Glomerular visceral epithelial cell (primary cell): ENCODE results near the gene SLC6A12.
"Not testable (repeated sequence)": the region's sequence is repeated elsewhere in the genome, so short reads cannot be mapped to it uniquely, and the experiment has no call there.

Experiments used
- DNase-seq: peaks from one replicate; pipeline ENCODE4 v3.0.0-alpha.2; 2016; ENCODE audit errors: extremely low spot score

SLC6A12 gene

DNA sequence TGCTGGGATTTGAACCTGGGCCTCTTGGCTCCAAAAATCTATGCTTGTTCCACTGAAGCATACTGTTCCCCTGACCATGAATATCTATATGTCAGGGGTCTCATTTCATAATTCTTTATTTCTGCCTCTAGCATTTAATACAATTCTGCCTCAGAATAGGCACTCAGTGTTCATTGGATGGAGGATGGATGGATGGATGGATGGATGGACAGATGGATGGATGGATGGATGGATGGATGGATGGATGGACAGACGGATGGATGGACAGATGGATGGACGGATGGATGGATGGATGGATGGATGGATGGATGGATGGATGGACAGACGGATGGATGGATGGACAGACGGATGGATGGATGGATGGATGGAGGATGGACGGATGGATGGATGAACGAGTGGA lies 3.1 kb upstream of the SLC6A12 start:
- not testable (repeated sequence) for DNase-seq

DNA sequence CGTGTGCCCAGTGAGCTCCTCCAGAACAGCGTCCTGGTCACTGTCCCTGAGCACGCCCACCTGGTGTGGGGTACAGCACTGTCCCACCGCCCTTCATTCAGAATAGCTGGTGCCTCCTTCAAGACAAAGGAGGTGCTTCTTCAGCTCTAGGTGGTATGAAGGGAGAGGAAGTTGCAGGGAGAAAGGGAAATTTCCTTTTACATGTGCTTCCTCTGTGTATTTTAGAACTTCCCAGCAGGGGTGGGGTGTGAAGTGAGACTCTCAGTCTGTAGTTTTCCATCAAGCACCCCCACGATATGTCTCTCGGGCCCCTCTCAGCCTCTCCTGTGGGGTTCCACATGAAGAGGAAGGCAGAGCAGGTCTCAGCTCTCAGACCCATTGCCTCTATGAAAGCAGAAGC lies 1.2 kb upstream of the SLC6A12 start:
- no peak for DNase-seq

DNA sequence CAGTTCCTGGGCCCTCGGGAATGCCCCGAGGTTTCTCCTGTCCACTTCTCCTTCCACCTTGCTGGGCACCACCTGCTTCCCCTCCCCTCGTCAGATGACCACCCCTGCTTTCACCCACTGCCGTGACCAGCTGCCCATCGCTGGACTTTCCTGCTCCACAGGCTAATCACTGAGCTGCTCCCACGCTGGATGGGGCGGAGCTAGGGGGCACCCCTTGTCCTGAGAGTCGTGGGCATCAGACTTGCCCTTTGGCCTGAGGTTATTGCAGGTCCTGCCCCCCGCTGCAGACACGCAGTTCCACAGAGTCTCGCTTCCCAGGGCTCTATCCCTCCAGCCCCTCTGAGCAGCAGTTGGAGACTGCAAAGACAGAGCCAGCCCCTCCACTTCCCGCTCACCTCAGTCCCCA lies 427 bp downstream of the SLC6A12 start:
- no peak for DNase-seq

GRCh38 chr12:212715-213526 lies 1.0 kb downstream of the SLC6A12 start:
- no peak for DNase-seq

GRCh38 chr12:212415-212714 lies 1.6 kb downstream of the SLC6A12 start:
- no peak for DNase-seq

- no peak for DNase-seq
Measured at GRCh38 chr12:211639-212414, 2.1 kb downstream of the SLC6A12 start.

DNA sequence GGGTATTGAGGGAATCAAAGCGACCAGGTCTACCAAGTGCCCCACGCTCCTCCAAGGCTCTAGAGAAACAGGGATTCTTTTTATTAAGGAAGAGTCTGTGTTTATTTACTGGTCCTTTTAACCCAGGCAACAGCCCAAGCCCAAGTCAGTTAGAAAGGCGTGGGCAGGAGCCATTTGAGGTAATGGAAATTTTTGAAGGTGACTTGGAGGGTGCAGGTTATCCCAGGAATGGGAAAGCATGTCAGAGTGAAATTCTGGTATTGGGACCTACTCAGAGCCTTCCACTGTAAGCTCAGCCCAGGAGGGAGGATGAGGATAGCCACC lies 2.9 kb downstream of the SLC6A12 start:
- no peak for DNase-seq

- DNase-seq: no peak
Measured at GRCh38 chr12:210277-211141, 3.4 kb downstream of the SLC6A12 start.

DNA sequence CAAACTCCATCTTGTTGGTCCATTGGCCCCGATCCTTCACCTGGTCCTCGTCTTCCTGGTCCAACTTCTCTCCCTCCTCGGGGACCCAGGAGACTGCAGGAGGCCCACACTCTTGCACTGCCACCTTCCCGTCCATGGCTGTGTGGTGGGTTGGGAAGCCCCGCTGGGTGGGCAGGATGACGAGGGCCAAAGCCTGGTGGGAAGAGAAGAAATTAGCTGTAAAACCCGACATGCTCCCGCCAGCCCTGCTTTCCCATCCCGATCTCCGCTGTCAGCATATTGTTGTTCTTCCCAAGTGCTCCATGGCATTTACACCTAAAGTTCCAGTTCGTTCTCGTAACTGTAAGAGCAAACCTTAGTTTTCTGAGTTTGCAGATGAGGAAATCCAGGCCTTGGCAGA lies 4.1 kb downstream of the SLC6A12 start:
- DNase-seq: no peak

GRCh38 chr12:209246-209645 lies 4.7 kb downstream of the SLC6A12 start:
- DNase-seq: no peak

DNA sequence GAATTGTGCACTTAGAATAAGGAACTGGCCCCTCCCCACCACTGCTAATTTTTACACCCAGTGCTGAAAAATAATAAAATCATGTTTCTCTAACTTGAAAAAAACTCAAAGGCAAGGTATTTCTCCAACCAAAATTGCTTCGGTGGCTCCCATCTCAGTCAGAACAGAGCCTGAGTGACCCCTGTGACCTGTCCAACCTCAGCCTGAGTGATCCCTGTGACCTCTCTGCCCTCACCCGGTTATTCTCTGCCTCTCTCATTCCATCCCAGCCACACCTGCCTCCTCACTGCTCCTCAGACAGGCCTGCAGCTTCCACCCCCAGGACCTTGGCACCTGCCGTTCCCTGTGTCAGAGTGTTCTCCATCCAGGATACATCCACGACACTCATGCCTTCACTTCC lies 5.1 kb downstream of the SLC6A12 start:
- no peak for DNase-seq

DNA sequence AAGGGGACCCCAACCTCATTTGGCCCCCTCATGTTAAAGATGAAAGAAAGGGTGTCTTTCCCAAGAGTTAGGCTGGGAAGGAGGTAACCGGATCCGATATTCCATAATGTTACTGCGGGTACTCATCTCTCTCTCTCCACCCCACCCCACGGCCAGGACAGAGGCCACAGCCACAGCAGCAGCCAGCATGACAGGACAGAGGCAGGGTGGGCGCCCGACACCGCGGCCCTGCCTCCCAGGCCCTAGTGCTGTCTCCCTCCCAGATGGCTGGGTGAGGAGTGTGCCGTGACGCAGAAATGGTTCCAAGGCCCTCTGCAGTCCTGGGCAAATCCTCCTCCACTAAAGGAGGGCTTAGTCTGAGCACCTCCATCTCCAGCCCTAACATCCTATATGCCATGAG lies 6.2 kb downstream of the SLC6A12 start:
- no peak for DNase-seq

DNA sequence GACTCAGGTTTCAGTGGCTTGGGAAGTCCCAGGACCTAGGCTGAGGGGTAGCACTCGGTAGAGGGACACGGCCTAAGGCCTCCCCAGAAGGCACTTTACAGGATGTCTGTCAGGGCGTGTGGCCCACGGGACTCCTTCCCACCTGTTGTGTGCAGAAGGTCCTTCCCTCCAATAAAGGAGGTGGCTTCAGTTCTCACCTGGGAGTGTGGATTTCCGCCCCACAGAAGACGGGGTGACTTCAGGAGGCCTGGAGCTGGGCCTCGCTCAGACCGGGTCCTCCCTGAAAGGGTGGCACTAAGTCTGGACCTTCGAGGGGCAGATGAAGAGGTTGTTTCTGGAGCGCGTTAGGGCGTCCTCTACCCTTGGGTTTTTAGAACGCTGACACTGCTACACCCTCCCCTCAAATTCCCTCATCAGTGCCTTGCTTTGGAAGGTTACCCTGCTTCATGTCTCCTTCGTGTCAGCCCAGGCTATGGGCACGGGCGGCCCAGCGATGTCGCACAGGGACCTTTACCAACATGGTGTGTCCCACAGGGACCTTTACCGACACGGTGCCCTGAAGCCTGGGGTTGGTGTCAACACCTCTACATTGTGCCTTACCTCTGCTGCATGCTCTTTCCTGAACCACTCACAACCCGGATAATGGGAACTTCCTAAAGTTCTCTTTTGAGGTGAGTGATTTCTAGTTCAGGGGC lies 7.1 kb downstream of the SLC6A12 start:
- no peak for DNase-seq

DNA sequence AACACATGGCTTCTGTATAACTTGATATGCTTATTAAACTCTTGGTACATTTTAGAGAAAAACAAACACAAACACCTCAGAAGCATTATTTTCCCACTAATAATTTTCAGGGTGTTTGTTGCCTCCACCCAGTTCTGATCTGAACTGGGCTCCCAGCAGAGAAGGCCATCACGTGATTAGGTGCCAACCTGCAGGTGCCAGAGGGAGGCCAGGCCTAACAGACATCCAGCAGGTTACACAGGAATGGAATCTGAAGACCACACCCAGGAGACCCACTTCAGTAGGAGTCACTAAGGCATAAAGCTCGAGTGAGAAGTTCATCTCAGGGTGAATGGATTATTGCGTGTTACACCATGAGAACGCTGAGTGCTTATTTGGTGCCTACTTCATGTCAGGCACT lies 8.9 kb downstream of the SLC6A12 start:
- DNase-seq: no peak

DNA sequence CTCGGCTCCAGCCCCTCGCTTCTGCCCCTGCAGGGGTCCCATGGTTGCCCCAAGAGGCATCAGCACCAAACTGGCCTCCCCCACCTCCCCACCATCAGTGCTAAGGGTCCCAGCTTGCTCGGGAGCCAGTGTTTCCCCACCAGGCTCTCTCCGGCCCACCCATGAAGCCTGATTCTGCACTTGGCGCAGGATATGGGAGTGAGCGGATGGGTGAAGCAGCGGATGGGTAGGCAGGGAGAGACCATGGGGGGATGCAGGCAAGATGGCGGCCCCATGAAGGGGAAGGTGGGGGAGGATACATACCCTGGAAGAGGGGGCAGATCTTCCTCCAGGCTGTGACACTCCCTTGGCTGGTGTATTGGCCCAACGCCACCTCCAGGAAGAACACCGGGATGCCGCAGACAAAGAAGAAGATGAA lies 9.7 kb downstream of the SLC6A12 start:
- DNase-seq: no peak

DNA sequence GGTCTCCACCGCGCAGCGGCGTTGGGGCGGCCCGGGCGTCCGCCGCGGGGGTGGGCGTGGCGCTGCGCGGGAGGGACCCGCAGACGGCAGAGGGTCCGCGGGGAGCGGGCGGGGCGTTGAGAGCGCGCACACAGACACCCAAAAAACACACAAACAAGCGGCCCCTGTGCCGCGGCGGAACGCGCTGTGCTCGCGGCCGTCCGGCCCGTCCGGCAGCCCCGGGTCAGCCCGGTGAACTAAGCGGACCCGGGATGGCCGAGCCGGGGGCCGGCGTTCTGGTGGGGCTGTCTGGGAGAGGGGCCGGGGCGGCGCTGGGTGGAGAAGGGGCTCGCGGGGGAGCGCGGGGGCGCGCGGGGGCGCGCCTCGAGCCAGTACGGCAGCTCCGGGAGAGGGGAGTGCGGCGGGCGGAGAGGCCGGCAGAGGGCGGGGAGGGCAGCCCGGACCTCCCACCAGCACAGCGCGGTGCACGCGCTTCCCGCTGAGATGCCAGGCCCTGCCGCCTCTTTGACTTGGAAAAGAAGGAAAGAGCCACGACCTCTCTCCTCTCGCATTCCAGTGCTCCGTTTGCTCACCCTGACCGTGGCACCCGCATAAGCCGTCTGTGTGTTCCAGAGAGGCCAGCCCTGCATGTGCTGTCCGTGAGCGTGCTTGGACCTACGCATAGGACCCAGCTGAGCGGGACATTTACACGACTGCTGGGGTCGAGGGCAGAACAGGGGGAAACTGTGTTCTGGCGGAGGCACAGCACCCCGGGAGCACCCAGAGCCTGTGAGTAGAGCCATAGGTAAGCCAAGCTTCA lies 10.3 kb downstream of the SLC6A12 start:
- no peak for DNase-seq

DNA sequence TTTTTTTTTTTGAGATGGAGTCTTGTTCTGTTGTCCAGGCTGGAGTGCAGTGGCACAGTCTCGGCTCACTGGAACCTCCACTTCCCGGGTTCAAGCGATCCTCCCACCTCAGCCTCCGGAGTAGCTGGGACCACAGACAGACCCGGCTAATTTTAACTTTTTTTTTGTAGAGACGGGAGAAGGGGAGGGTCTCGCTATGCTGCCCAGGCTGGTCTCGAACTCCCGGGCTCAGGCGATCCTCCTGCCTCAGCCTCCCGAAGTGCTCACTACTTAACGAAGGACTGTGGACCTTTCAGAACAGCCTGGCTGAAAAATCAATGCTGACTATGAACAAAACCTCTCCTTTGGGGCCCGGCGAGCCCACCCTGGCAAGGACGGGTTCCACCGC lies 10.9 kb downstream of the SLC6A12 start:
- DNase-seq: no peak

DNA sequence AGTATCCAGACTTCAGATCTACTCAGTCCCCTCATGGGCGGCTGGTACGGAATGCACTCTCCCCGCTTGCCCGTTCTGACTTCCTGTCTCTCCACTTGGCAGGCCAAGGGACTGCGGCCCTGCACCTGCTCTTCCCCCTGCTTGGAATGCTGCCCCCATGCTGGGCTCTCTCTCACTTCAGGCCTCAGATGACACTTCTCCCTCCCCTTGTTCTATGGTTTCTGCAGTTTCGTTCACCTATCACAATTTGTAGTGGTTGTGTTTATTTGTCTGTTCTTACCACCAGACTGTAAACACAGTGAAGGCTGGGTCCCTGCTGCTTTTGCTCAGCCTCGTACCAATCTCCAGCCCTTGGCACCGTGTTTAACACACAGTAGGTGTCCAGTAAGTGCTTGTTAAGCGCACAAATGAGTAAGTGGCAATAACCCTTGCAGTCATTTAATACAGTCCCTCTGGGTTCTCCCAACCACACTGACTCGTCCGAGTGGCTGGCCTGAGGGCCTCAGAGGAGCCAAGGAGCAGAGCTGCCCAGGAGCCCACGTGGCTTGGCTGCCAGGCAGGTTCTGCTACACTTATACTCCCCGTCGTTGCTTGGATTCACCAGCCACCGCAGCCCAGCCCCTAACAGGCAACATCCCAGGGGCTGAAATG lies 11.8 kb downstream of the SLC6A12 start:
- no peak for DNase-seq

DNA sequence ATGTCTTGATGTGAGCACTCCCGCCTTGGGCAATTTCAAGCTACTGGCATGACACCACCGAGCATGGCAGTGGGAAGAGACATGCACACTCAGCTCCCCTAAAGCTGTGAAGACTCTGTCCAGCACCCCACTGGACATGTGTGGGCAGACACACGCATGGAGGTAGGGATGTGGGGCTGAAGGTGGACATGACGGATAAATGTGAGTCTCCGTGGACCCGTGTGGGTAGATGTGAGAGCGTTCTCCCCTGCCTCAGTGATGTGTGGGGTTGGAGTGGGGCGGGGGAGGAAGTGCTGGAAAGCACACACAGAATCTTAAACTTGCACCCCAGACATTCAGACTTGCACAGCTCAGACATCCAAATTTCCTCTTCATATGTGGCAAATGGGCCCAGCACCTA lies 12.6 kb downstream of the SLC6A12 start:
- no peak for DNase-seq

DNA sequence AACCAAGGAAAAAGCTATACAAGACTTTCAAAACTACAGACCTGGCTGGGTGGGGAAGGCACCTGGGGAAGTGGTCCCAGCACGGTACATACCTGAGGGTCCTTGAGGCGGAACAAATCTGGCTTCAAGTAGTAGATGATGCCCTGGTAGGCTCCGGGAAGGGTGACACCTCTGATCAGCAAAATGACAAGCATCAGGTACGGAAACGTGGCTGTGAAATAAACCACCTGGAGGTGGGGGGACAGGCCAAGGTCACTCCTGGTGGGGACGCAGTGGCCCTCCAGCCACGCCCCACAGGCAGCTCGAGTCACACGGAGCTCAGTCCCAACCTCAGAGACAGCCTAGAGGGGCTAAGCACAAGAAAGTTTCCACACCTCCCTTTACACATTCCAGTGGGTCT lies 15.3 kb downstream of the SLC6A12 start:
- DNase-seq: no peak
